Measurements from ENCODE around the gene MUC4. TPM values are rescaled to one million over a fixed set of nuclear protein-coding genes. Genes with fewer than 3 reads are reported as not detected.
"Not testable (repeated sequence)": the region's sequence is repeated elsewhere in the genome, so short reads cannot be mapped to it uniquely, and the experiment has no call there.

The MUC4 gene
- polyA plus RNA-seq, 4 donors = under 0.01 to 5.5 (median 2.1) TPM

DNA sequence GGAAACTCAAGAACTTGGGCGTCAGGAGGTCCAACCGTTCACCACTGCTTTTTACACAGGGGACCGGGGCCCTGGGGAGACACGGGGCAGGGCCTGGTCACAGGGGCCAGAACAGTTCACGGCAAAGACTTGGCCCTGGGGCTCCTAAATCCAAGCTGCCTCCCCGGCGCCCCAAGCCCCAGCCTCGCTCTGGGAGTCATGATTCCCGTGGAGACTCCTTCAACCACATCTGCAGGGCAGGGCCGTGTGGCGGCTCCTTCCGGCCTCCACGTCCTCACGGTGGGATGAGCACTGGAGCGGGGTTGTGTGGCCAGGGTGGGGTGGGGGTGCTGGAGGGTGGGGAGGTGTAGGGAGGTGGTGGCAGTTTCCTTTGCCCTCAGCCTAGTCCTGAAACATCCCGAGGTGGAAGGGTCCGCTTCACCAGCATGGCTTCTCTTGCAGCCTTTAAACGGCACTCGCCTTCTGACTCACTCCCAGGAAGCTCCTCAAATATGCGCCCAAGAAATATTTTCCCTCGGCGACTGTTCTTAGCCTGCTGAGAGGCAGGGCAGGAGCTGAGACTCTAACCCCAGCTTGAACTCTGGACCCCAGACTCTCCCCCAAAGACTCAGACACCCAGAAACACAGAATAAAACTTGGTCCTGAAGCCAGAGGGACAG is 1.8 kb downstream of the MUC4 start:
- H3K4me3 ChIP-seq (ENCODE audit: low read depth in 1 of 3, low read length in 3 of 3) = peak overlapping the region in 1 of 3 donors; percentile 25
- no peaks in the 10 kb centered on the region for H3K4me1 ChIP-seq (ENCODE audit: control insufficient read depth in 3 of 3, insufficient read depth in 2 of 3, low read depth in 1 of 3, low read length in 2 of 3)
- no peak overlapping the region for H3K27ac ChIP-seq (ENCODE audit: low read depth in 1 of 3, low read length in 2 of 3)
- no peak for FAIRE-seq
- H3K36me3 ChIP-seq (ENCODE audit: control insufficient read depth in 3 of 3, insufficient read depth in 2 of 3, low read depth in 1 of 3, low read length in 3 of 3) = no peaks in the 10 kb centered on the region
- no peak for DNase-seq
- WGBS, 3 donors = 84 to 89% (median 87%) methylated on average over 22 of the region's 22 CpGs
- H3K9me3 ChIP-seq (ENCODE audit: control insufficient read depth in 2 of 2, insufficient read depth in 1 of 2, low read depth in 1 of 2, low read length in 1 of 2) = no peaks in the 10 kb centered on the region
- H3K27me3 ChIP-seq (ENCODE audit: control insufficient read depth in 3 of 3, insufficient read depth in 3 of 3, low read length in 3 of 3) = peaks cover 4 to 19% (median 5%) of the 10 kb centered on the region in 3 donors

DNA sequence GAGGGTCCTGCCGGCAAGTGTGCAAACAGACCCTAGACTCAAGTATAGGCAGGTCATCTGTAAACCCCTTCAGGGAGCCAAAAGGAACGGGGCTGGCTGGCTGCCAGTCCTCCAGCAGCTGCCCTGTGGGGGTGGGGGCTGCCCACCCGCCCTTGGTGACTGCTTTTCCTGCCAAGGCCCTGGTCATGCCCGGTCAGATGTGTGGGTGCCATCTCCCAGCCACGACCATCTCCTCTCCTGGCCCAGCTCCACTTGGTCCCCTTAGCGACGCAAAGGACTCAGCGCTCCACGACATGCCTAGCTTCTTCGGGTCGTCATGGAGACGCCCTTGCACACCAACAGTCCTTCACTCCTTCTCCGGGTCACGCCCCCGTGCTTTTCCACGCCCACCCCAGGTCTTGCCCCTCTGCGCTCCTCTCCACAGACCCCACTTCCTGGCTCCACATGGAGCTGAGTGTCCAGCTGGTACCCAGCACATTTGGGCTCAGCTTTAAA is 2.4 kb downstream of the MUC4 start:
- peaks cover 0 to 5% (median 0%) of the 10 kb centered on the region in 3 donors for H3K4me1 ChIP-seq (ENCODE audit: control insufficient read depth in 3 of 3, insufficient read depth in 2 of 3, low read depth in 1 of 3, low read length in 2 of 3)

DNA sequence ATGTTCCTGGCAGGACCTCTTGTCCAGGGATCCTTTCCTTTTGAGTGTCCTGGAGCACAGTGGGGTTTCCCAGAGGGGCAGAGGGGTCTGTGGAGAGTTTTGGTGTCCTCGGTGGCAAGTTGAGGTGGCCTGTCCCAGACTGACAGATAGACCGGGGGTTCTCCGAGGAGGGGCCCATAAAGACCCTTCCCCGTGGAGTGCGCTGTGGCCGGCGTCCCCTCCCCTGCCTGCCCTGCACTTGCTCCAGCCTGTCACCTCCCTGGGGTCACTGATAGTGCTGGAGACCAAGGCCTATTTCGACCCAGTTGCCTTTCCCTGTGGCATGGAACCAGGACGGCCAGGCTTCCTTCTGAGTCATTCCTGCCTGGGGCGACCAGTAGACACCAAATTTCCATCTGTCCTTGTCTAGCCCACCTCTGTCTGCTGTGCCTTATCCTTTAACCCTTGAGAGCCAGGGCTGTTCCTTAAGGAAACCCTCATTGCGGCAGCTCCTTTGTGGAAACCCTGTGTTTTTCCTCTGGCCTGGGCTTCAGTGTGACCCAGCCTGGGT is 2.9 kb downstream of the MUC4 start:
- Histone ChIP-seq H3K4me1 (ENCODE audit: control insufficient read depth in 3 of 3, insufficient read depth in 2 of 3, low read depth in 1 of 3, low read length in 2 of 3) (peaks cover 0 to 5% (median 0%) of the 10 kb centered on the region in 3 donors), H3K36me3 (ENCODE audit: control insufficient read depth in 3 of 3, insufficient read depth in 2 of 3, low read depth in 1 of 3, low read length in 3 of 3) (no peaks in the 10 kb centered on the region), H3K27ac (ENCODE audit: low read depth in 1 of 3, low read length in 2 of 3) (no peak overlapping the region), H3K9me3 (ENCODE audit: control insufficient read depth in 2 of 2, insufficient read depth in 1 of 2, low read depth in 1 of 2, low read length in 1 of 2) (no peaks in the 10 kb centered on the region), H3K27me3 (ENCODE audit: control insufficient read depth in 3 of 3, insufficient read depth in 3 of 3, low read length in 3 of 3) (peaks cover 3 to 19% (median 4%) of the 10 kb centered on the region in 3 donors), H3K4me3 (ENCODE audit: low read depth in 1 of 3, low read length in 3 of 3) (no peak overlapping the region)
- 88 to 89% (median 89%) methylated on average over 9 to 11 of the region's 11 CpGs for WGBS, 3 donors
- FAIRE-seq (no peak), DNase-seq (no peak)

More for the DNA sequence above, 2.4 kb downstream of the MUC4 start:
- no peak for FAIRE-seq
- Histone ChIP-seq H3K4me3 (ENCODE audit: low read depth in 1 of 3, low read length in 3 of 3) (no peak overlapping the region), H3K9me3 (ENCODE audit: control insufficient read depth in 2 of 2, insufficient read depth in 1 of 2, low read depth in 1 of 2, low read length in 1 of 2) (no peaks in the 10 kb centered on the region), H3K27me3 (ENCODE audit: control insufficient read depth in 3 of 3, insufficient read depth in 3 of 3, low read length in 3 of 3) (peaks cover 4 to 19% (median 5%) of the 10 kb centered on the region in 3 donors), H3K36me3 (ENCODE audit: control insufficient read depth in 3 of 3, insufficient read depth in 2 of 3, low read depth in 1 of 3, low read length in 3 of 3) (no peaks in the 10 kb centered on the region), H3K27ac (ENCODE audit: low read depth in 1 of 3, low read length in 2 of 3) (no peak overlapping the region)
- DNase-seq = no peak
- WGBS, 3 donors = 74 to 77% (median 74%) methylated on average over 17 of the region's 17 CpGs

DNA sequence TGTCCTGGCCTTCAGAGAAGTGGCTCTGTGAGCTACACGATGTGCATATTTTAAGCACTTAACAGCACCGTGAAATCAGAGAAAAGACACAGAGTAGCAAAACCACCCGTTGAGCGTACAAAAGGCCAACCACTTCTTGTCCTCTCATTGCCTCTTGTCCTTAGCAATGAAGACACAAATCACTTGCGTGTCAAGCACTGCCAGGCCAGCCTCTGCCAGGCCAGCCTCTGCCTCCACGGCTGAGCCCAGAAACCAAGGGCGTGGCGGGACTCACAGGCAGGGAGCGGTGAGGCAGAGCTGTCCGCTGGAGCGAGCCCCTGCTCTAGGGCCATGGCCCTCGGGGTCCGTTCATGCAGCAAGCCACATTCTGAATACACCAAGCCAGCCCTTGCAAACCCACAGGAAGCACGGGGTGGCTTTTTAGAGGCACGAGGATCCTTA is 4.0 kb downstream of the MUC4 start:
- no peak for DNase-seq
- Histone ChIP-seq H3K27me3 (ENCODE audit: control insufficient read depth in 3 of 3, insufficient read depth in 3 of 3, low read length in 3 of 3) (peaks cover 2 to 16% (median 4%) of the 10 kb centered on the region in 3 donors), H3K36me3 (ENCODE audit: control insufficient read depth in 3 of 3, insufficient read depth in 2 of 3, low read depth in 1 of 3, low read length in 3 of 3) (no peaks in the 10 kb centered on the region), H3K4me1 (ENCODE audit: control insufficient read depth in 3 of 3, insufficient read depth in 2 of 3, low read depth in 1 of 3, low read length in 2 of 3) (peaks cover 0 to 8% (median 0%) of the 10 kb centered on the region in 3 donors), H3K9me3 (ENCODE audit: control insufficient read depth in 2 of 2, insufficient read depth in 1 of 2, low read depth in 1 of 2, low read length in 1 of 2) (no peaks in the 10 kb centered on the region), H3K4me3 (ENCODE audit: low read depth in 1 of 3, low read length in 3 of 3) (no peak overlapping the region), H3K27ac (ENCODE audit: low read depth in 1 of 3, low read length in 2 of 3) (no peak overlapping the region)
- 85 to 94% (median 87%) methylated on average over 15 of the region's 15 CpGs for WGBS, 3 donors
- FAIRE-seq = no peak

DNA sequence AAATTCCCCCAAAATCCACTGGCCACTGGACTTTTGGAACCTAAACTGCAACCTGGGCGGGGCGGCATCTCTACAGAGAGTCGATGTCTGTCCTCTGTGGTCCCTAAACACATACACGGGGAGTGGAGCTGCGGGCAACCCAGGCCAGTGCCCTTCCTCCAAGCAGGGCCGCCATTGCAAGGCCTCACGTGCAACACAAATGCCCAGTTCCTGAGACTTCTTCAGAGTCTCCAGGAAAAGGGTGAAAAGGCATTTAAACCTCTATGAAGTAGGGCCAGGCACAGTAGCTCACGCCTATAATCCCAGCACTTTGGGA is 4.9 kb downstream of the MUC4 start:
- DNase-seq = no peak
- no peak for FAIRE-seq
- H3K27me3 ChIP-seq (ENCODE audit: control insufficient read depth in 3 of 3, insufficient read depth in 3 of 3, low read length in 3 of 3) = peaks cover under 1 to 16% (median 2%) of the 10 kb centered on the region in 3 donors
- H3K27ac ChIP-seq (ENCODE audit: low read depth in 1 of 3, low read length in 2 of 3) = no peak overlapping the region
- no peak overlapping the region for H3K4me3 ChIP-seq (ENCODE audit: low read depth in 1 of 3, low read length in 3 of 3)
- H3K9me3 ChIP-seq (ENCODE audit: control insufficient read depth in 2 of 2, insufficient read depth in 1 of 2, low read depth in 1 of 2, low read length in 1 of 2) = no peaks in the 10 kb centered on the region
- no peaks in the 10 kb centered on the region for H3K36me3 ChIP-seq (ENCODE audit: control insufficient read depth in 3 of 3, insufficient read depth in 2 of 3, low read depth in 1 of 3, low read length in 3 of 3)
- WGBS, 3 donors = 88 to 95% (median 93%) methylated on average over 8 of the region's 8 CpGs
- peaks cover 0 to 14% (median 0%) of the 10 kb centered on the region in 3 donors for H3K4me1 ChIP-seq (ENCODE audit: control insufficient read depth in 3 of 3, insufficient read depth in 2 of 3, low read depth in 1 of 3, low read length in 2 of 3)

DNA sequence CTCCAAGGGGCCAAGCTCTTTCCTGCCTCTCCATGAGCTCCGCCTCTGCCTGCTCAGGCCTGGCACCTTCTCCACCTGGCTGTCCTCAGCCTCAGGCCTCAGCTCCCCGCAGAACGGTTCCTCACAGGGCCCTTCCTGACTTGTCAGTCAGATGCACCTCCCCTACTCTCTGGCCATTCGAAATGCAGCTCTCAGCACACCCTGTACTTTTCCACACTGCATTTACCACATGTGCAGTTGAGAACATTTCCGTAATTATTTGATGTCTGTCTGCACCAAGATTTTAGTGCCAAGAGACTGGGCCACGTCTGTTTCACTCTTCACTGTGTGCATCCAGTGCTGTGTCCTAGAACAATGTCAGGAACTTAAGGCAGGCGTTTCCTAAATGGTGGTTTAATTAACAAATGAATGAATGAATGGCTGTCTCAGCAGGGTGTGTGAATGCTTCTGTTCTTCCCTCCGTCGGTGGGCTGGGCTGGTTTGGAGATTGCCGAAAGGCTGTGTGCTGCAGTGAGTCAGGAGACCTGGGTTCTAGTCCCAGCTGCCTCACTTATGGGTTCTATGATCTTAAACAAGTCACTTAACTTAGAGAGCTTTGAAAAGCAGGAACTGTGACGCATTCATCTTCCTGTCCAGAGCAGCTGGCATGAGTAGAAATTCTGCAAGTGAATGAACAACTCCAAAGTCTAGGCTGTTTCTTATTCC is 5.4 kb downstream of the MUC4 start:
- no peaks in the 10 kb centered on the region for H3K9me3 ChIP-seq (ENCODE audit: control insufficient read depth in 2 of 2, insufficient read depth in 1 of 2, low read depth in 1 of 2, low read length in 1 of 2)
- H3K27ac ChIP-seq (ENCODE audit: low read depth in 1 of 3, low read length in 2 of 3) = no peak overlapping the region
- WGBS, 3 donors = 61 to 75% (median 62%) methylated on average over 11 of the region's 11 CpGs
- no peak for DNase-seq
- no peak overlapping the region for H3K4me3 ChIP-seq (ENCODE audit: low read depth in 1 of 3, low read length in 3 of 3)
- H3K27me3 ChIP-seq (ENCODE audit: control insufficient read depth in 3 of 3, insufficient read depth in 3 of 3, low read length in 3 of 3) = peaks cover 2 to 15% (median 3%) of the 10 kb centered on the region in 3 donors
- H3K36me3 ChIP-seq (ENCODE audit: control insufficient read depth in 3 of 3, insufficient read depth in 2 of 3, low read depth in 1 of 3, low read length in 3 of 3) = no peaks in the 10 kb centered on the region
- FAIRE-seq = no peak
- H3K4me1 ChIP-seq (ENCODE audit: control insufficient read depth in 3 of 3, insufficient read depth in 2 of 3, low read depth in 1 of 3, low read length in 2 of 3) = peaks cover 0 to 14% (median 0%) of the 10 kb centered on the region in 3 donors

DNA sequence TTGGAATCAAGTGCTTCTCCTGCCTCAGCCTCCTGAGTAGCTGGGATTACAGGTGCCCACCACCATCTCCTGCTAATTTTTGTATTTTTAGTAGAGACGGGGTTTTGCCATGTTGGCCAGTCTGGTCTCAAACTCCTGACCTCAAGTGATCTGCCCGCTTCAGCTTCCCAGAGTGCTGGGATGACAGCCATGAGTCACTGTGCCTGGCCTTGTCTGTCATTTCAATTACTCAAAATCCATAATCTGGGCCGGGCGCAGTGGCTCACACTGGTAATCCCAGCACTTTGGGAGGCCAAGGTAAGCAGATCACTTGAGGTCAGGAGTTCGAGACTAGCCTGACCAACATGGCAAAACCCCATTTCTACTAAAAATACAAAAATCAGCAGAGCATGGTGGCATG is 6.1 kb downstream of the MUC4 start:
- not testable (repeated sequence) for H3K36me3 ChIP-seq (ENCODE audit: control insufficient read depth in 3 of 3, insufficient read depth in 2 of 3, low read depth in 1 of 3, low read length in 3 of 3); H3K9me3 ChIP-seq (ENCODE audit: control insufficient read depth in 2 of 2, insufficient read depth in 1 of 2, low read depth in 1 of 2, low read length in 1 of 2); FAIRE-seq; H3K4me3 ChIP-seq (ENCODE audit: low read depth in 1 of 3, low read length in 3 of 3); DNase-seq
- Histone ChIP-seq H3K27ac (ENCODE audit: low read depth in 1 of 3, low read length in 2 of 3) (peak overlapping the region in 1 of 3 donors; percentile 73), H3K4me1 (ENCODE audit: control insufficient read depth in 3 of 3, insufficient read depth in 2 of 3, low read depth in 1 of 3, low read length in 2 of 3) (peaks cover 0 to 14% (median 0%) of the 10 kb centered on the region in 3 donors), H3K27me3 (ENCODE audit: control insufficient read depth in 3 of 3, insufficient read depth in 3 of 3, low read length in 3 of 3) (peaks cover 2 to 18% (median 3%) of the 10 kb centered on the region in 3 donors)
- WGBS, 3 donors = 87 to 93% (median 89%) methylated on average over 5 of the region's 5 CpGs

DNA sequence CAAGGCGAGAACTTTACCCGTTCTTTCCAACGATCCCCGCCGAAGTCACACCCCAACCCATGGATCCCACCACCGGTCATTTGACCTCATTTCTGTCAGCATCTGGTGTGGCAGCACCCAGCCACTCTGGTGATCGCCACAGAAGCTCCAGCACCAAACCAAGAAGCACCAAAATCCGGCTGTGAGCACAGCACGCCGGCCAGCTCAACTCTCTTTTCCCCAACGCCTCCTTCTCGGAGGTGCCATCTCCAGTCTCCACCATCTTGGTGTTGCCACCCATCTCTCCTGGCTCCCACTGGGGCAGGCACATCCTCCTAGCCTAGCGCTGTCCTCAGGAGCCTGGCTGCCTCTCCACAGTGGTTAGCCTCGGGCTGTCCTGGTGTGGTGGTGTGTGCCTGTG is 6.5 kb downstream of the MUC4 start:
- DNase-seq (no peak), FAIRE-seq (no peak)
- 85 to 93% (median 92%) methylated on average over 14 of the region's 14 CpGs for WGBS, 3 donors
- Histone ChIP-seq H3K4me3 (ENCODE audit: low read depth in 1 of 3, low read length in 3 of 3) (no peak overlapping the region), H3K36me3 (ENCODE audit: control insufficient read depth in 3 of 3, insufficient read depth in 2 of 3, low read depth in 1 of 3, low read length in 3 of 3) (no peaks in the 10 kb centered on the region), H3K27ac (ENCODE audit: low read depth in 1 of 3, low read length in 2 of 3) (peak overlapping the region in 2 of 3 donors; percentile 62 to 73), H3K4me1 (ENCODE audit: control insufficient read depth in 3 of 3, insufficient read depth in 2 of 3, low read depth in 1 of 3, low read length in 2 of 3) (peaks cover 0 to 14% (median 0%) of the 10 kb centered on the region in 3 donors), H3K9me3 (ENCODE audit: control insufficient read depth in 2 of 2, insufficient read depth in 1 of 2, low read depth in 1 of 2, low read length in 1 of 2) (no peaks in the 10 kb centered on the region), H3K27me3 (ENCODE audit: control insufficient read depth in 3 of 3, insufficient read depth in 3 of 3, low read length in 3 of 3) (peaks cover 2 to 18% (median 3%) of the 10 kb centered on the region in 3 donors)

Measured in small intestine (tissue), 7 donors.